NCI-H526 treated with DMSO at 0.1 percent for 48 hours (cell line): ENCODE data around the gene TIPARP.
"Not testable (repeated sequence)": the region's sequence is repeated elsewhere in the genome, so short reads cannot be mapped to it uniquely, and the experiment has no call there.

ENCODE experiments used
- DNase-seq: peaks from one replicate; lab custom pipeline; 2025; lab: John Stamatoyannopoulos, UW

The TIPARP gene

DNA sequence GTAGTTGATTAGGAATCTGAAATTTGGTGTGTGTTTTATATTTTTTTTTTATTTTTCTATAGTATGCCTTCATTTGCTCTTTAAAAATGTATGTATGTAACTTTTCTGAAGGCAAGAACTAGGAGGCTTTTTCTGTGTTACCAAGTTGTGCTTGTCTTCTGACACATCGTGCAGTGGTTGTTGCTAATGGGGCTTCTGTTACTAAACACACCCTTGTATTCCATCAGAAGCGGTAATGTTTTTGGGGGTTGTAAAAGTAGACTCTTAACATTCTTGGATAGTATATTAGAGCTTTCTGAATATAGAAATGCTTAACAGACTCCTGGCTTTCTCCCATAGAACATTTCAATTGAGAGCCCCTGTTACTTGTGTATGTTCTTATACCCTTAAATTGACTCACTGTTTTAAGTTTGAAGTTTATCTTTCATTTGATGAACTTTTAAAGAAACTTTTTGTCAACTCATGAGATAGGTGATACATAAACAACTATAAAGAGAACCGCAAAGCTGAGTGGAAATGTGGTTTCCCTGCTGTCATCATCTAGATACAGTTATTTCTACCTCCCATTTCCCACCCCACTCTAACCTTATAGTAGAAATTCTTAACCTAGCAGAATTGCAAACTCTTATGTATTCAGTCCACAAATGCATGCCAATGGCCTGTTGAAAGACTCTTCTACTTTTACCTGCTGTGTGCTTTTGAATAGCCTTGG is 2.5 kb downstream of the TIPARP start:
- no peak for DNase-seq

DNA sequence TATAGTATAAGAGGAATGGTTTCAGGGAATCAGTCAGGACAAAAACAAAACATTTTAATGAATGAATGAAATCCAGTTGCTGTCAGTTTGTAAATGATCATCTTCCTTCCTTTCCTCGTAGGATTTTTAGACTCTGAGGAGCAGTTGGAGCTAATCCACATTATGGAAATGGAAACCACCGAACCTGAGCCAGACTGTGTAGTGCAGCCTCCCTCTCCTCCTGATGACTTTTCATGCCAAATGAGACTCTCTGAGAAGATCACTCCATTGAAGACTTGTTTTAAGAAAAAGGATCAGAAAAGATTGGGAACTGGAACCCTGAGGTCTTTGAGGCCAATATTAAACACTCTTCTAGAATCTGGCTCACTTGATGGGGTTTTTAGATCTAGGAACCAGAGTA is 3.1 kb downstream of the TIPARP start:
- DNase-seq, result no peak

DNA sequence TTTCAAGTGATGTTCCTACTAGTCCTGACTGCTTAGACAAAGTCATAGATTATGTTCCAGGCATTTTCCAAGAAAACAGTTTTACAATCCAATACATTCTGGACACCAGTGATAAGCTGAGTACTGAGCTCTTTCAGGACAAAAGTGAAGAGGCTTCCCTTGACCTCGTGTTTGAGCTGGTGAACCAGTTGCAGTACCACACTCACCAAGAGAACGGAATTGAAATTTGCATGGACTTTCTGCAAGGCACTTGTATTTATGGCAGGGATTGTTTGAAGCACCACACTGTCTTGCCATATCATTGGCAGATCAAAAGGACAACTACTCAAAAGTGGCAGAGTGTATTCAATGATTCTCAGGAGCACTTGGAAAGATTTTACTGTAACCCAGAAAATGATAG is 3.8 kb downstream of the TIPARP start:
- no peak for DNase-seq

DNA sequence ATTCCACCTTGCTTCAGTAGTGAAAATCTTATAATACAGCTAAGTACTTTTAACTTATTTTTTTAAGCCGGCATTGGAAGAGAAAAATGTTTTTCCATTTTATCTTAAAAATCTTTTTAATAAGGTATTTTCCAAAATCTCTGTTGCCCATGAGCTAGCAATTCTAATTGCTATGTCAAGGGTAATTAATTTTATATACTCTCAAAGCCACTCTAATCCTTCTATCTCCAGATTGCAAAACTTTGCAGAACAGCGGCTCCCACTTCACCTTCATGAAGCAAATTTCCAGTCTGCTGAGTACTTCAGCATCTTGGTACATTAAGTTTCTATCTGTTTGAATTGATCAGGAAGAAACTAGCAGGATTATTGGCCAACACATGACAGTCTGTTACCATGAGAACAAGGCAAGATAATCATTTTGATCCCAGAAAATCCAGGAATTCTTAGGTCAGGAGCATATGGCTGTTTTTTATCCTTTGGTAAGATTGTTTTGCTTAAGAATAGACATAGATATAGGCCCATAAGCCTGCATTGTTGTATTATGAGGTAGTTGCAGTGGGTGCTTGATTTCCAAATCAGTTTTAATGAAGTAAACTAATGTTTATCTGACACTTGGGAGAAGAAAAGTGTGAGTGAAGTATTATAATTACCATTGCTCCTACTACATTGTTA is 6.0 kb downstream of the TIPARP start:
- no peak for DNase-seq

DNA sequence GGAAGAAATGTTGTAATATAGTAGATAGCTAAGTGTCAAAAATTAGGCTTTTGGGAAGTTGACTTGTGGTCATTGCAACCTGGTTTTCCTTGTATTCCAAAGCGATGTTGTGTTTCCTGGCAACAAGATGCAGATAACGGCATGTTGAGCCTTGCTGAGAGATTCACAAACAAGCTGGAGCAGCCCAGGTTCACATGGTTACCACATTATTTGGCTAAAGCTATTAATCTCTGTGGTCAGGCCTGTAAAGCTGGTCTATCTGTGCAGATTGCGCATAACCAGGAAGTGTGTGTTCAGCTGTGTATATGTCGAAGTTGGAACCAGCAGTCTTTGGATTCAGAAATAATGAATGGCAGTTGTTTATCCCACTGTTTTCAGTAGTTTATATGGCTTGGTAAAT is 6.6 kb downstream of the TIPARP start:
- peak; percentile 95 for DNase-seq

DNA sequence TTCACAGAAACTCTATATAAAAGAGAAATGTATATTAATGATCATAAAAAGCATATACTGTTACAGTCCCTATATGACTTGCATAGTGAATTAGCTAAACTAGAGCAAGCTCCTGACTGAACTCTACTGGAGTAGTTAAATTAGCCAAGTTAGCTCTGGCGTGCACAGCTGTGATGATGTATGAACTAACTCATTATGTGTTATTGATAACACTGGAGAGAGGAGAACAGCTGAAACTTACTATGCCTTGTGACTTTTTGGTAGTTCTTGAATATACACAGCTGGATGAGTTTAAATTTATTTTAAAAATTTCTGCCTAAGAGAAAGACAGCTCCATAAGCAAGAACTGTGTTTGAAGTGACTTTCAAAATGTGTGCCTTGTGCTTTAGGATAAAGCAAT is 8.1 kb downstream of the TIPARP start:
- no peak for DNase-seq

DNA sequence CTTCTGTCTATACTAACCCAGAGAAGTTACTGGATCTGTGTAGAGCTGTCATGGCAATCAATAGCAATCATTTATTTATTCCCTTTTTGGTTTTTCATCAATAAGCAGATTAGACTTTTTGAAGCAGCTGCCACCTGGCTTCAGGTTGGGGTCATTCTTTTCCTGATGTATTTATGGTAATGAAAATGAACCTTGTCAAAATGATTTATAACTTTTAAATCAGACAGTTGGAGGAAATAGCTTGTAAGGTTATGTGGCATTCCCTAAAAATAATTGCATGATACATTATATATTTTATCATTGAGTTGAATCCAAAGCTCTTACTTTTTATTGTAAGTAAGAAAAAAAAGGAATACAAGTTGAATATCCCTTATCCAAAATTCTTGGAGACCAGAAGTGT is 8.6 kb downstream of the TIPARP start:
- DNase-seq, result no peak

DNA sequence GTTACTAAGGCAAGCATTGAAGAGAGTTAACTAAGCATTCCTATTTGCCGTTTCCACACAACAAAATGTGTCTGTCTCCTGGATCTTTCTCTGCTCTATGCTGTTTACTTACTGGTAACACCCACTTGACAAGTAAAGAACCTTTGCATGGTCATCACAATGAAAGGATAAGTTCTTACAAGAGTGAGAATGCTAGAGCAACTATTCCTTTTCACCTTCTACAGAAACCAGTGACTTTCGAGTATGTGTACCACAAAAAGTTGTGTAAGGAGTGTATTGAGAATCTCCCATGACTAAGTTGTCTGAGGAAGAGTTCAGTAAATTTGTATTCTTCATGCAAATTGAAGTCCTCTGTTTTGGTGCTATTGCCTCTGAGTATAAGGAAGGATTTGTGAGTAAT is 10.8 kb downstream of the TIPARP start:
- DNase-seq, result no peak

DNA sequence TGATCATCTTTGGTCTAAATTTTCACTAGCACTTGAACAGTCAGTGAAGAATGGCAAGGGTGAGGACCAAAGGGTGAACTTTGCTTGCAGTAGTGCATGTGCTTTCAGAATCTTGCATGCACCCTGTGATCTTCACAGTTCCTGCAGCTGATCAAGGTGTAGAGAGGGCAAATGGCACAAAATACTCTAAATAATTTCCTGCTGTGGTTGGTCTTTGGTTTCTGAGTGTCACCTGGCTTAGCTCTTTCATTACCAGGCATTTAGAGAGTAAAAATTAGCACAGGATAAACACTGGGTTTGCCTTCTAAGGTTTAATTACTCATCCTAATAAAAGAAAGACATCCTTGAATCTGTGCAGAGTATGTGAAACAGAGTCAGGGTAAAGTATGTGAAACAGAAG is 11.4 kb downstream of the TIPARP start:
- no peak for DNase-seq

DNA sequence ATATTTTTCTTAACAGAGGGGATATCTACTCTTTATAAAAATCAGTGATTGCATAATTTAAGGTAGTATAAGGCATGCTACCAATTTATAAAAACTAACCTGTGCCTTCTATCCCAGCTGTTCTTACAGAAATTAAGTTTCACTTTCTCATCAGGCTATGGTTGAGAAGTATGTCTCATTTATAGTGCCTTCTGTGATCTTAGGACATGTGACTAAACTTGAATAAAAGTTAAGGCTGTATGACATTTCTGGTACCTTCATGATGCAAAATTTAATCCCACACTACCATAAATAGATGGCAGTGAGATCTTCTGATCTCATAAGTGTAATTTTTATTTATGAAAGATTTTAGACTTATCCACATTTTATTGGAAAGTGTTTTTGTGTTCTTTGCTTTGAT is 12.6 kb downstream of the TIPARP start:
- no peak for DNase-seq

DNA sequence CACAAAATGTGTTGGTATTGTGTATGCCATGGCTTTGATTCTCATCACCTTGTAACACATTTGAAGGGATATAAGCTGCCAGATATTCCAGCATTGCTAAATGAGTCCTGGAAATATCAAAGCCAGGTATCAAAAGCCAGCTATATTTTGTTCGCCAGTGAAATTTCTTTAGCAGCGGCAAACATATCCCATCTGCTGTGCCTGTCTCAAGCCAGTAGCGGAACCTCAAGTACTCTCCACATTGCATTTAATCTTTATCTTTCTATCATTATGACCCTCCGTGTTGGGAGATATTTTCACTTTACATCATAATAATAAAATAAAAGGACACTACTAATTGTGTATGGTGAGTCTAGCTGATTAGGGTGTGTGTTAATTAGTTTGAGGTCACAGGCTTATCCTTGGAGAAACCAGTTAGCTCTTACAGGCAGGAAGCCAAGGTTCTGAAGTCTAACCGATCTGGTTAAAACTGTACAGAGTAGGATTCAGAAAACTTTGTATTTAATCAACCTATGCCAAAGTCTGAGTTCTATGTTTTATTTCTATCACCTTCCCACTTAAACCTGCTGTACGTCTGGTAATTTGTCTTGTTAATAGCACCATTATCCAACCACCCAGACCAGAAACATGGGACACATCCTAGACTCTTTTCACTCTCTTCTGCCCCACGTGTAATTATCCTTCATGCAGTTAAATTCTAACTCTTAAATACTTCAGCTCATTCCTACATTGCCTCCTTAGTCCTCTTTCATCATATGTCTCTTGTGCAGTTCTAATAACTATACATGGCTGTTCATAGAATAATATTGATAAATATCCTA is 14.5 kb downstream of the TIPARP start:
- no peak for DNase-seq

DNA sequence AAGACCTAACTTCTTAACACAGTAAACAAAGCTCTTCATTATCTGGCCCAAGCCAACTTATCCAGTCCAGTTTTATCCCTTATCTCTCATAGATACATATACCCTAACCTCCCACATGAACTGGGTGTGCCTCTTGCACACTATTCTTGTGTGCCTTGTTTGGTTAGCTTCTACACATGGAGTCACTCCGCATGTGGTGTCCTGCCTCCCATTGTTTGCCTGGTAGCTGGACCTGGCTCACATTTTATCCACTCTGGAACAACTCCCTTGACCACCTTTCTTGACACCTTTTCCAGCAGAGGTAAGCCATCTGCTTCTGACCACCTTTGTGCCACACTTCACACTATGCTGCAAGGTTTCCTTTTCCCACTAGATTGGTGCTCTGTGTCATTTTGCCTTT is 15.2 kb downstream of the TIPARP start:
- DNase-seq, result no peak

DNA sequence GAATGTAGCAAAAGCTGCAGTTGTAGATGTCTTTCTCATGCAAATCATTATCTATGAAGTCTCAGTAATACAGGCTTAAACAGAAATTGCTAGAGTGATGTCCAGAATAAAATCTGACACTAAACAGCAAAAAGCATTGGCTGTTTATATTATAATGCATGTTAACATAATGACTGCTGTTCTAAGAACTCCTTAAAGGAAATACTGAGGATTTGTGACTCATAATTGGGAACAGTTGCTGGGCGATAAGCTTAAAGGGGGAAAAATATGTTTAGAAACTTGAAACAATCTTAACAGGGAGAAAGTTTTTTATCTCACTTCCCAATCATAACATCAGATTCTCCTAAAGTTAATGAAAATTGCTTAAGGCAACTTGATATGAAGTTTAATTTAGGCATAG is 17.5 kb downstream of the TIPARP start:
- DNase-seq, result no peak

DNA sequence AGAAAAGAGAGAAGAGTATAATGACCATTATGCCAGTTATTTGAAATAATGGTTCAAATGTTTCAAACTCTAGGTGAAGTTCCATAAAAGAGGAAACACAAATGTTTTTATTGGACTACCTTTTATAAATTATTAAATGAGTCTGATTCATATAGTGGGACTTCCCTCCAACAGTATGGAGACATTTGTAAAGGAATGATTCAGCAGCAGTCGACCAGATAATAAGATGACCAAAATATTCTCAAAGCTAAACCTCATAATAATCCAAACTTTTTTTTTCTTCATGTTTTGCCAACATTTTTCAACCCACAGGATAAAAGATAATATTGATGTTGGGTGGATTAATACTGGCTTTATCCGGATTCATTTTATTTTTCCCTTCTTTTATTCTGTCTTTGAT is 18.8 kb downstream of the TIPARP start:
- DNase-seq, result no peak

DNA sequence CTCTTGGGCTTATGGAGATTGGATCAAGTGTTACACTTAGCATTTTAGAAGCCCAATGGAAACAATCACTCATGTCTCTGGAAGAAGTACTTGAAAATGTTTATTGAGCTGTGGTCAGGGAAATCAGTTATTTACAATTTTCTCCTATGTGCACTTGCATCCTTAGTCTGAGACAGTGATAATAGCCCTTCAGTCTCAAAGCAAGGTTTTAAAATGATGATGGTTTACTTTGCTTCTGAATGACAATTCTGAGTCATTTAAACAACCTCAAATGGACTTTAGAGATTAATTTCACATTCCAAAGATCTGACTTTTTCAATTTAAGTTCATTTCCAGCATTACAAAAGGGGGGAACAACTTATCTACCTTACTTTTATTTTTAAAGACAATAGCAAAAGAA is 20.1 kb downstream of the TIPARP start:
- DNase-seq, result no peak

DNA sequence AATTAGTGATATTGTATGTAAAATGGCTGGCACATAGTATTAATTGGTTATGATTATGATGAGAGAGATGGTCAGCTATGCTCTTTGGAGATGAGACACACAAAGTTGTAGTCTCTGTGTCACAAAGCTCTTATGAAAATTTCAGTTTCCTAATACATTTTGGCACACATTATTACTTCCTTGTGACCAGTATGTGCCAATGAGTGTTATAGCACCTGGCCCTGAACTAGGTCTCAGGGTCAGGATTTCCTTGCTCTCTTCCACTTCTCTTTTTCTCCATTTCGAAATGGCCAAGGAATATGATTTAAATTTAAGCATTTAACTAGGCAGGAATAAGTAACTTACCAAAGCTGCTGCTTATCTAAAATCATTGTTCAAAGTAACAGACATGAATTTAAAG is 28.0 kb downstream of the TIPARP start:
- no peak for DNase-seq

DNA sequence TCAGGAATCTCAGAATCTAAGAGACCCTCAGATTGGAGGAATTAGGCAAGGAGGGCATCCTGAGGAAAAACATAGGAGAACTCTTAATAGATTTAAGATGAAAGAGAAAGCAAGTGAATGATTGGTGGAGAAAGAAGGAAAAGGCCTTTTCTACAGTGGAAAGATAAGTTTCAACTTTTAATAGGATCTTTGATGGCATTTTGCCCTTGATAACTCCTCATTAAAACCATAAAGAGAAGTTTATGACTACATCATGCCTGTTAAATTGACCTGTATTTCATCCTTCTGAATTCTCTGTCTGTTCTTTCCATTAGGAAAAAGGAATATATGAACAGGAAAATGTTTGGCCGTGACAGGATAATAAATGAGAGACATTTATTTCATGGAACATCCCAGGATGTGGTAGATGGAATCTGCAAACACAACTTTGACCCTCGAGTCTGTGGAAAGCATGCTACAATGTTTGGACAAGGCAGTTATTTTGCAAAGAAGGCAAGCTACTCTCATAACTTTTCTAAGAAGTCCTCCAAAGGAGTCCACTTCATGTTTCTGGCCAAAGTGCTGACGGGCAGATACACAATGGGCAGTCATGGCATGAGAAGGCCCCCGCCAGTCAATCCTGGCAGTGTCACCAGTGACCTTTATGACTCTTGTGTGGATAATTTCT is 30.1 kb downstream of the TIPARP start:
- DNase-seq, result no peak

DNA sequence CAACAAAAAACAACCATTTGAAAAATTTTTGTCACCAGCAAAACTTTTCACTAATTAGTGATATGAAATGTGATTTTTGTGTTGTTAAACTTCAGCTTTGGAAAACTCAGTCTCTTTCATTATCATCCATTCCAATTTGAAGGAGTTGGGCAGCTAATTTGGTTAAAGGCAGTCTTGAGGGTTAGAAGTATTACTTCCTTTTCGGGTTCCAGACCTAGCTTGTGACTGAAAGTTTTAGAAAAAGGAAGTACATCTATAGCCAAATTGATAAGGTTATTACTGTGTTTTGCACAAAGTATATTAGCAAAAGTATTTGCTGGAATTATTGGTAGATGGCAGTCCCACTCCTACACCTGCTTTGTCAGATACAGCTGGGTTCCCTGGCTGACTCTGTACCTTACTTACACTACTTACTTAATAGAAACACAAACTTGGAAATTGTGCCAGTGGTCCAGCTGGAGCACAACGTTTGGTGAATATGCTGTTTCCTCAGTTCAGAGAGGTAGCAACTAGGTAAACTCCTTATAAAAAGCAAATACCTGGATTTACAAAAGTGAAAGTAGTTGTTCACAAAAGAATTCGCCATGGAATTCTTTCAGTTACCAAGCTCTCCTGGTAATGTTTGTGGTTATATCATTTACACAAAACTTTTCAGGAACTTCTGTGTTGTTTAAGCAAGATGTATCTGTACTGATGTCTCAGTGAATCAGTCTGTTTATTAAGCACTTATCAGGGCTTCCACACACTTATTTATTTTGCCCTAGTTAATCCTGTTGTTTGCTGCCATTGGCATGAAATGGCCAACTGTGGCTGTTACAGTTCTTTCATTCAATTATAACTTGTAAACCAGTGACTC is 31.6 kb downstream of the TIPARP start:
- no peak for DNase-seq

DNA sequence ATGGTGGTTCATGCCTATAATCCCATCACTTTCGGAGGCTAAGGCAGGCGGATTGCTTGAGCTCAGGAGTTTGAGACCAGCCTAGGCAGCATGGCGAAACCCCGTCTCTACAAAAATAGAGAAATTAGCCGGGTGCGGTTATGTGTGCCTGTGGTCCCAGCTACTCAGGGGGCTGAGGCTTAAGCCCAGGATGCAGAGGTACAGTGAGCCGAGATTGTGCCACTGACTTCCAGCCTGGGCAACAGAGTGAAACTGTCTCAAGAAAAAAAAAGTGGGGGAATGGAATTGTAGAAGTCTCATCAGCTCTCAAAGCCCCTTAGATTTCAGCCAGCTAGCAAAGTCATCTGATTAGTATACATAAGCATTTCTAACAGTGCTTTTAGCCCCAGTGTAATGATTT is 33.2 kb downstream of the TIPARP start:
- DNase-seq, result no peak

DNA sequence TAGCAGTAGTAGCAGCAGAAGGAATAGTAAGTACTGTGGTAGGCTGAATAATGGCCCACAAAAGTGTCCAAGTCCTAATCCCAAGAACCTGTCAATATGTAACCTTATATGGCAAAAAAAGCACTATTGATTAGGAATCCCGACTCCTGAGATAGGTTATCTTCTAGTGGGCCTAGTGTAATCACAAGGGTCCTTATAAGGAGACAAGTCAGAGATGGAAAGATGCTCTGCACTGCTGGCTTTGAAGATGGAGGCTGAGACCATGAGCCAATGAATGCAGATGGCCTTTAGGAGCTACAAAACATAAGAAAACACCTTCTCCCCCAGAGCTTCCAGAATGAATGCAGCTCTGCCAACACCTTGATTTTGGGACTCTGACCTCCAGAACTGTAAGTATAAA is 36.0 kb downstream of the TIPARP start:
- DNase-seq, result no peak

DNA sequence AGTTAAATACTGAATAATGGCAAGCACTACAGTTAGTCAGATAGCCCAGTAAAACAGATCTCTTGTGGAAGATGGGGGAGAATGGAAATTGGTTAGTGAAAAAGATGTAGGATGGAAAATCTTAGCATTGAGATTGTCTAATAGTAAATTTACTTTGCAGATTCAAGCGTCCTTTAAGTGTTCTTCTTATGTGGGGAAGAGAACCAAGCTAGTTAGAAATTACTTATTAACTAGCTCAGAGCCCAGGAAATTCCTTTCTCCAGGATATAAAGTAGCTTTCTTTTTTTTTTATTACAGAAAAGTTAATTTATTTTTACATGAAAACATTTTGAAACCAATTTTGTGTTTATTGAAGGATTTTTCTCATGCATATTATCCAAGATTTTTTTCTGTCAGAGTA is 36.7 kb downstream of the TIPARP start:
- DNase-seq, result no peak

DNA sequence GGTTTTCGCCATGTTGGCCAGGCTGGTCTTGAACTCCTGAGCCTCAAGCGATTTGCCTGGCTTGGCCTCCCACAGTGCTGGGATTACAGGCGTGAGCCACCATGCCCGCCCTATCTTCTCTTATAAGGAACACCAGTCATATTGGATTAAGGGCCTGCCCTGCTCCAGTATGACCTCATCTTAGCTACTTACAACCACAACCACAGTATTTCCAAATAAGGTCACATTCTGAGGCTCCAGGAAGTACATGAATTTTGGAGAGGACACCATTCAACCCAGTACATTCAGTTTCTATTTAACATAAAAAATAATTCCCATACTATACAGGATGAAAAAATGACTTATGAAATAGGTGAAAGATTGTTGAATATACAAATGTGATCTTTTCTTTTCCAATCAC is 37.6 kb downstream of the TIPARP start:
- DNase-seq, result not testable (repeated sequence)
